GM21786 (cell line): ENCODE results near the gene SYT6.

Source experiments
- ATAC-seq: cut with Tn5 transposase; IDR thresholded peaks from one replicate; pipeline ENCODE4 v1.9.1; 2021; ENCODE audit not compliant: unreplicated experiment

The SYT6 gene

DNA sequence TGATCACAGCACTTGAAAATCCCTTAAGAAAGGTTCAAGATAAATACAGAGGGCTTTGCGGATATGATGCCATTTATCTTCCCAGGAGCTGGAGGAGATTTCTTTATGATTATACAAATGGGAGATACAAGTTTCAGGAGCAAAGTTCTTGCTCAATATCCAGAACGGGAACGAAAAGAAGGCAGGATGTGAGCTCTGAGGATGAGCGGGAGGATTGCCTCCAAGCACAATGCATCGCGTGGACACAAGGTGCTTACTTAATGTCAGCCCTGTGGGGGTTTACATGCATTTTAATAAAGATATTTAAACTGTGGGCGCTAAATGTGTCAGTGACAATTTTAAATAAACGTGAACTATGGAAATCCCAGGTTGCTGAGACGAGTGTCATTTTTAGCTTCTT is 59.0 kb downstream of the SYT6 start:
- no peak for ATAC-seq

DNA sequence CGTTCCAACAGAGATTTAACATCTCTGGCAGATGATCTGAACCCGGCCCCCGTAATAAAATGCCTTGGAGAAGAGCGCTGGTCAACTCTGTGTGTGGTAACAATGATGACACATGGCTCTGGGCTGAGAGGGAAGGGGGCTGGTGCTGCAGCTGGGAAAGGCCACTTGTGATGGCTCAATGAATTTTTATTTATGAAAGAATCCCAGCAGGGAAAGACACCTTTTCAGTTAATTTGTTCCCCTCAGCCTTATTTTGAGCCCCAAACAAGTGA is 59.4 kb downstream of the SYT6 start:
- no peak for ATAC-seq

GRCh38 chr1:114093624-114094362 is 59.9 kb downstream of the SYT6 start:
- ATAC-seq = no peak

DNA sequence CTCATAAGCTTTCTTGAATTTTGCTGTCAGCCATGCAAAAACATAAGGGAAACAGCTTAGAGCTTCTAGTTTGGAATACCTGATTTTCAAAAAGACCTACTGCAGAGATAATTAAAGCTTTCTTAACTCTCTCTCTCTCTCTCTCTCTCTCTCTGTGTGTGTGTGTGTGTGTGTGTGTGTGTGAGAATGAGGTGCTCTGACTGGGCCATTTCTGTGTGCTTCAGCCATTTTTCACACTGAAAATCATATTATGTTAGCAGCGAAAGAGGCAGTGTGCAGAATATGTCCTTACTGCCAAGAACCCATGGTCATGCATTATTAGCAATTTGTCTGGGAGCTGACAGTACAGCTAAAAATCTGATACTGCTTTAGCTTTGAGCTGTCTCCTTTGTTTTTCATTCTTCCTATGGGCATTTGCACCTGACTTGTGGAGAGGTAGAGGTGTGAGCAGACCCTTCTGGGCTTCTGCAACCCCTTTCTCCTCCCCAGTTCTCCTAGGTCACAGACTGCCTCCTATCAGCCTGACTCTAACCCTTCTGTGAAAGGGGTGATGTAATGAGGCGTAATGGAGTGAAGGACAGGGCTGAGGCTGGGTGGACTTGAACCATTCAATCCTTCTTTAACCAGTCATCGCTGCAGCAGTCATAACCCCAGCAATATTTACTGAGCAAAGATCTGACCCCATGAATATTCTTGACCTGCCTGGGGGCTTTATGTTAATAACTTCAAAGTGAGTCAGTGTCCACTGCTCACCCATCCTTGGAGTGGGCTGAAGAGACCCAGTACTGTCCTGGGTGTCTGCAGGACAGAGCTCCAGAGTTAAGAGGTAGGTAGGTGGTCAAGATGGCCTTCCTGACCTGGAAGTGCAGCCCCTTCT is 61.2 kb downstream of the SYT6 start:
- ATAC-seq = no peak

DNA sequence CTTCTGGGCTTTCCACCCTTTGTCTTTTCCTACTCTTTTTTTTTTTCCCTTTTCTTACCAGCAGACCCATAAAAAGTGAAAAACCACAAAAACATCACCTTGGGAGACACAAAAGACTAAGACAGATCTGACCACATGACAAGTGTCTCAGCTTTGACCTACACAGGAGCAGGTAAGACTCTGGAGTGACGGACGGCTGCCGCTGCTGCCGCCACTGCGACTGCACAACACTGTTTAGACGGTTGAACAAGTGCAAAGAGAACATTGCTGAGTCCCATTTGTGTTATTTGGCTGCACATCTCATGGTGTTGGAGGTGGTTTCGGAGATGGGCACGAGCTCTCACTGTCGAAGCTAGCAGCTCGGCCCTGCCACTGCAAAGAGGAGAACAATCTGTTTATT is 62.0 kb downstream of the SYT6 start:
- no peak for ATAC-seq

- ATAC-seq = no peak
These were observed 62.7 kb downstream of the SYT6 start for GRCh38 chr1:114090738-114091505.

DNA sequence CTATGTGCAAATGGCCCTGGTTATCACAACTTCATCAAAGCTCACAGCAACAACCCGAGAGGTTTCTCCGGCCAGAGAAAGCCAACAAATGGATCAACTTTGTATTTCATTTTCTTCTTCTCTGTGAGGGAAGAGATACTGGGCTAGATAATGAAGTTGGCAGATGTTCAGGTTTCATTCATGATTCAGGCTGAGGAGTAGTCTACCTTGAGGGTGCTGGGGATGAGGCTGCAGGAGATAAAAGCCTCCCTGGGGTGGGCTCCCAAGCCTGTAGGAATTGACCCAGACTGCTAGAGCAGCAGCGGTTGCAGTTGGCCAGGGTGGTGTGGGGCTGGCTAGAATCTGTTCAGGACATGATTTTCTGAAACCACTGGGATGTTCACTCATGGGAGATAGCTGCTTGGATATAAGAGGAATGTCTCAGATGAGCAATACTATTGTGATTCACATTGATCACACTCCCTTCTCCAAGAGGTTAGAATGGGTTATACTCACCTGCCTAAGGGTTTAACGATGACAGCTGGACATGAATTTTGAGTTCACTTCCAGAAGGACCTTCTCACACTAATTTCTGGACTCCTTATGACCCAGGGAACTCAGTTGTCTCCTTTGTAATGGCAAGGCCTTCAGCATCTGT is 64.0 kb downstream of the SYT6 start:
- no peak for ATAC-seq

GRCh38 chr1:114088392-114089299 is 65.0 kb downstream of the SYT6 start:
- no peak for ATAC-seq

GRCh38 chr1:114087495-114087894 is 66.2 kb downstream of the SYT6 start:
- no peak for ATAC-seq

- ATAC-seq = no peak
These were observed 66.9 kb downstream of the SYT6 start for GRCh38 chr1:114086601-114087368.

DNA sequence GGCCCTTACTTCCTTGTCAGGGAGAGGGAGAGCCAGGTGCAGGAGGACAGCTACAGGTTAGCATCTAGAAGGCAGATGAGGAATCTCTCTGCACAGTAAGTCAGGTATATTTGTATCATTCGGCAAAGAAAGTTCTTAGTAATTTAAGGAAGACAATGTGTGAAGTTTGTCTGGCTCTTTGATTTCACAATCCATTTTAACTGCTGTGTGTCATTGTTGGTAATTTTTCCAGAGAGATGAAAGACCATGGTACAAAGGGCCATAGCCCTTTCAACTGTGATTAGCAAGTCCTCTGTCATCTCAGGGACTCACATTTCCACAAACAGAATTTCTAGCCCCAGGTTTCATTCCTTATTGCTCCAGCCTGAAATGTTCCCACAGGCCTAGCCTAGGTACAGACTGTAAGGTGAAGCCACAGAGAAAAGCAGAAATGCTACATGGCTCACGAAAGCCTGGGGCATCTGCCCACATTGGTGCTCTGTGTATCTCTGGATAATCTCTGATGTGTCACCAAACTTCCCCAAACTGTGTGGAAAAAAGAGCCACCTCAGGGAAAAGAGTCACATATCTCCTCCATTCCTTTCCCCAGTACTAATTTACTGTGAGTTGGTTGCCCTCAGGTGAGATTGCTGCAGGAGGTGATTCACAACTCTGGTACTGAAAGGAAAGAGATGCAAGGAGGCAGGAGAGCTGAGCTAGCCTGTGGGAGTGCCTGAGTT is 70.6 kb downstream of the SYT6 start:
- no peak for ATAC-seq

GRCh38 chr1:114082304-114082630 is 71.4 kb downstream of the SYT6 start:
- ATAC-seq = no peak

- ATAC-seq = no peak
These were observed 72.0 kb downstream of the SYT6 start for GRCh38 chr1:114081437-114082303.

DNA sequence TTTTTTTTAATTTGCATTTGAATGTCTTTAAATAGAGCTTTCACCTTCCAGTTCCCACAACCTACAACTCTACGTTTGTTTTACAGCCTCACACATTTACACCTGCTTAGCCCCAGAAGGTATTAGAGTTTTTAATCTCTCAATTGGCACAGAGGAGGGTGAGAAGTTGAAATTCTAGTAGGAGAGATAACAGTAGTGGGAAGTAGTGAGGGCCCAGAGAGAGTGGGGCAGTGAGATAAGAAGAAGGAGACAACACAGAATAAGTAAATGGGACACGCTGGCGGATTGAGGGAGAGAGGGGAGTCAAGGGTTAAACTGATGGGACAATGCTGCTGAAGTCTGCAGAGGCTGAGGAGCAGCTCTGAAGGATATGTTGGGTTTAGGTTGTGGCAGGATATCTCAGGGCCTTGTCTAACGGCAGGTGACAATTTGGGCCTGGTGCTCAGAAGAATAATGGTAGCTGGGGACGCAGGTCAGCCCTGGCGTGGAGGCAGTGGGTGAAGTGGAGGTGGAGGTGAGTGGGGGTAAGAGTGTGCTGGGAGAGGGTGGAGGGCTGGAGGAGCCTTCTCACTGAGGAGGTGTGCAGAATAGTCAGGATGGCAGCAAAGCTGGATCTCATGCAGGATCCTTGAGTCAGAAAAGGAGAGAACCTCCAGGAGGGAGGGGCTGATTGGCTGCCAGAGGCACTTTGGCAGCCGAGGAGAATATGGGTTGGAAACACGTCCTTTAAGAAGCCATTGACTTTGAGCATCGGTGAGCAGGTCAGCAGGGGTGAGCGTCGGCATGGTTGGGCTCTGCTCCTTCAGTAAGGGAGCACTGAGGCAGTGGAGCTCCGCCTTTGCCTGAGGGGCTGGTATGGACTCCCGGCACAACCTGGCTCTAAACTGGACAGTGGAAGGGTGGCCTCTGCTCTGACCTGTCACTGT is 72.9 kb downstream of the SYT6 start:
- ATAC-seq = no peak

- ATAC-seq = no peak
These were observed 74.0 kb downstream of the SYT6 start for GRCh38 chr1:114079596-114080190.

DNA sequence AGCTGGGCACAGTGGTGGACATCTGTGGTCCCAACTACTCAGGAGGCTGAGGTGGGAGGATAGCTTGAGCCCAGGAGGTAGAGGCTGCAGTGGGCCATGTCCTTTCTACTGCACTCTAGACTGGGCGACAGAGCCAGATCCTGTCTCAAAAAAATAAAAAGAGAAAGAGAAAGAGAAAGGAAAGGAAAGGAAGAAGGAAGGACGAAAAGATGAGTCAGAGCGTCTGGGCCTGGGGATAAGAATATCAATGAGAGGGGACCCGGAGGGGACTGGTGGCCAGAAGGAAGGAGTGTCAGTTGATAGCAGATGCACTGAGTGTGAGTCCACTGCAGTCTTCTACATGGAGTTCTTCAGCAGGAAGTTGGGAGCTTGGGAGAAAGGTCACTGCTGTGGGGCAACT is 75.6 kb downstream of the SYT6 start:
- no peak for ATAC-seq

DNA sequence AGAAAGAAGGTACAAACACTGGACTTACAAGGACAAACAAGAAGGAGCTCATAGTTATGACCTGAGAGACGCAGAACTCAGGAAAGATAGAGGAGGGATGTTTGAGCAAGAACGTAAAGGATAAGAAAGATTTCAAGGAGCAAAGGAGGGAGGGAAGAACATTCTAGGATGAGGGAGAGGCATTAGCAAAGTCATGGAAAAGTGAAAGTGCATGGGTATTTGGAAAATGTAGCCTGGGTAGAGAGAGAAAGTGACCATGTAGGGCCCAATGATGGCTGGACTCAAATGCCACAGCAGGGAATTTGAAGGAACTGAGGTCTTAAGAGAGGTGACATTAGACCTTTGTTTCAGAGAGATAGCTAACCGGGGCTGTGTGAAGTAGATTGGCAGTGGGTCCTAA is 76.5 kb downstream of the SYT6 start:
- ATAC-seq = no peak
